HepG2 (cell line): ENCODE measurements around the gene HEMK1.

ENCODE experiments used
- CTCF ChIP-seq: sonication (generic); formaldehyde crosslinking; IDR thresholded peaks from 2 replicates; pipeline ENCODE4 v1.5.0; 2020; ENCODE audit warnings: mild to moderate bottlenecking, missing genetic modification reagents, moderate library complexity
- ETS1 ChIP-seq: sonication (generic); formaldehyde crosslinking; IDR thresholded peaks from 2 replicates; pipeline ENCODE4 v1.4.0; 2020; ENCODE audit warnings: missing genetic modification reagents
- RBFOX2 ChIP-seq: fragments of 200-400 bp; formaldehyde crosslinking; IDR thresholded peaks from 2 replicates; pipeline ENCODE4 v1.6.1; 2017; ENCODE audit warnings: low read depth, mild to moderate bottlenecking, low read length
- SIN3A ChIP-seq: IDR thresholded peaks from 2 replicates; pipeline ENCODE4 v1.6.1; 2011; ENCODE audit warnings: low read depth, mild to moderate bottlenecking, control low read depth, low read length, borderline replicate concordance
- ZFP37 ChIP-seq: sonication (generic); formaldehyde crosslinking; IDR thresholded peaks from 2 replicates; pipeline ENCODE4 v1.4.0; 2020; ENCODE audit warnings: missing genetic modification reagents, borderline replicate concordance
- ZNF318 ChIP-seq: sonication (generic); formaldehyde crosslinking; IDR thresholded peaks from 2 replicates; pipeline ENCODE4 v1.4.0; 2020; ENCODE audit warnings: mild to moderate bottlenecking, missing genetic modification reagents
- ZNF678 ChIP-seq: sonication (generic); formaldehyde crosslinking; IDR thresholded peaks from 2 replicates; pipeline ENCODE4 v1.4.0; 2020; ENCODE audit warnings: mild to moderate bottlenecking, missing genetic modification reagents
- ZNF709 ChIP-seq: sonication (generic); formaldehyde crosslinking; IDR thresholded peaks from 2 replicates; pipeline ENCODE4 v1.5.0; 2020; ENCODE audit warnings: mild to moderate bottlenecking, missing genetic modification reagents

GRCh38 chr3:50611464-50612233 is 42.3 kb downstream of the HEMK1 start, which contains the start of gene CISH:
- TF ChIP-seq CTCF (CRISPR knock-in tag) (peak; percentile 66), SIN3A (no peak), ZNF318 (CRISPR knock-in tag) (peak; percentile 70; the same call in 1 of the 2 replicates), RBFOX2 (peak; percentile 71), ZFP37 (CRISPR knock-in tag) (no peak), ETS1 (CRISPR knock-in tag) (0 out of 2 replicates have a peak, but pooled peaks have one; percentile 60), ZNF678 (CRISPR knock-in tag) (peak; percentile 75; the same call in 1 of the 2 replicates), ZNF709 (CRISPR knock-in tag) (0 out of 2 replicates have a peak, but pooled peaks have one; percentile 21)
